HepG2 (cell line): ENCODE measurements around the gene KSR1. TPM values are rescaled to one million over a fixed set of nuclear protein-coding genes. Genes with fewer than 3 reads are reported as not detected.

Experiments used
- ELF1 ChIP-seq: sonication (generic); formaldehyde crosslinking; IDR thresholded peaks from 2 replicates; pipeline ENCODE4 v1.4.0; 2020; ENCODE audit warnings: missing genetic modification reagents
- MTF2 ChIP-seq: sonication (generic); formaldehyde crosslinking; IDR thresholded peaks from 2 replicates; pipeline ENCODE4 v1.5.0; 2020; ENCODE audit warnings: missing genetic modification reagents, borderline replicate concordance
- PRMT3 ChIP-seq: sonication (generic); formaldehyde crosslinking; IDR thresholded peaks from 2 replicates; pipeline ENCODE4 v1.8.1; 2022; ENCODE audit warnings: low read depth, mild to moderate bottlenecking, moderate library complexity, missing genetic modification reagents, borderline replicate concordance
- RARG ChIP-seq: sonication (generic); formaldehyde crosslinking; IDR thresholded peaks from 2 replicates; pipeline ENCODE4 v1.4.0; 2020; ENCODE audit warnings: low read depth, mild to moderate bottlenecking, missing genetic modification reagents
- SP5 ChIP-seq: IDR thresholded peaks from 2 replicates; pipeline ENCODE4 v1.6.1; 2016; ENCODE audit warnings: low read depth, borderline replicate concordance
- STAG1 ChIP-seq: sonication (generic); formaldehyde crosslinking; IDR thresholded peaks from 2 replicates; pipeline ENCODE4 v1.4.0; 2020; ENCODE audit warnings: missing genetic modification reagents
- ZNF232 ChIP-seq: sonication (generic); formaldehyde crosslinking; IDR thresholded peaks from 2 replicates; pipeline ENCODE4 v1.4.0; 2020; ENCODE audit warnings: missing genetic modification reagents, borderline replicate concordance
- ZNF891 ChIP-seq: sonication (generic); formaldehyde crosslinking; IDR thresholded peaks from 2 replicates; pipeline ENCODE4 v1.5.0; 2020; ENCODE audit warnings: mild to moderate bottlenecking, missing genetic modification reagents
- polyA plus RNA-seq, 8 experiments: library from polyadenylated mRNA; depleted of rRNA in 3 of 8; stranded (reverse) in 7 of 8; unstranded in 1 of 8; fragments of >200 nt; fragmentation: Illumina TruSeq in 4 of 8; extraction: Trizol in 4 of 8; gene quantifications; 2 replicates each; pipeline versions ENCODE4 v1.2.1 to v1.2.3, GENCODE V29; 2011 to 2016; ENCODE audit warnings: low read depth in 4 of 8, missing spikeins in 1 of 8, mixed read lengths in 1 of 8; ENCODE audit not compliant: insufficient read depth in 1 of 8
- total RNA-seq, 5 experiments: library from RNA; depleted of rRNA; stranded (reverse); fragments of >200 nt; fragmentation: Illumina TruSeq; extraction: Trizol; gene quantifications; 2 replicates each; pipeline ENCODE4 v1.2.3, GENCODE V29; 2016; ENCODE audit warnings: low read depth in 1 of 5
- TF ChIP-seq, protein P1 (sequence below): sonication (generic); formaldehyde crosslinking; IDR thresholded peaks from 2 replicates; pipeline ENCODE4 v1.5.0; 2020; ENCODE audit warnings: missing genetic modification reagents
- TF ChIP-seq, protein P2 (sequence below): sonication (generic); formaldehyde crosslinking; IDR thresholded peaks from 2 replicates; pipeline ENCODE4 v1.8.0; 2022; ENCODE audit warnings: missing genetic modification reagents, mild to moderate bottlenecking, moderate library complexity, borderline replicate concordance
- TF ChIP-seq, protein P3 (sequence below): sonication (generic); formaldehyde crosslinking; IDR thresholded peaks from 2 replicates; pipeline ENCODE4 v1.5.0; 2020; ENCODE audit warnings: mild to moderate bottlenecking, low read depth, missing genetic modification reagents, borderline replicate concordance
- TF ChIP-seq, protein P4 (sequence below): IDR thresholded peaks from 2 replicates; pipeline ENCODE4 v1.6.1; 2016; ENCODE audit warnings: control low read depth
- TF ChIP-seq, protein P5 (sequence below): sonication (generic); formaldehyde crosslinking; IDR thresholded peaks from 2 replicates; pipeline ENCODE4 v1.9.0; 2021; ENCODE audit warnings: missing genetic modification reagents, mild to moderate bottlenecking, borderline replicate concordance

The KSR1 gene
- total and polyA plus RNA-seq, 2 of the 13 experiments (the other 11 are each of a cell fraction or from before 2014, with no cell fraction given): 10.1 to 16.6 TPM

DNA sequence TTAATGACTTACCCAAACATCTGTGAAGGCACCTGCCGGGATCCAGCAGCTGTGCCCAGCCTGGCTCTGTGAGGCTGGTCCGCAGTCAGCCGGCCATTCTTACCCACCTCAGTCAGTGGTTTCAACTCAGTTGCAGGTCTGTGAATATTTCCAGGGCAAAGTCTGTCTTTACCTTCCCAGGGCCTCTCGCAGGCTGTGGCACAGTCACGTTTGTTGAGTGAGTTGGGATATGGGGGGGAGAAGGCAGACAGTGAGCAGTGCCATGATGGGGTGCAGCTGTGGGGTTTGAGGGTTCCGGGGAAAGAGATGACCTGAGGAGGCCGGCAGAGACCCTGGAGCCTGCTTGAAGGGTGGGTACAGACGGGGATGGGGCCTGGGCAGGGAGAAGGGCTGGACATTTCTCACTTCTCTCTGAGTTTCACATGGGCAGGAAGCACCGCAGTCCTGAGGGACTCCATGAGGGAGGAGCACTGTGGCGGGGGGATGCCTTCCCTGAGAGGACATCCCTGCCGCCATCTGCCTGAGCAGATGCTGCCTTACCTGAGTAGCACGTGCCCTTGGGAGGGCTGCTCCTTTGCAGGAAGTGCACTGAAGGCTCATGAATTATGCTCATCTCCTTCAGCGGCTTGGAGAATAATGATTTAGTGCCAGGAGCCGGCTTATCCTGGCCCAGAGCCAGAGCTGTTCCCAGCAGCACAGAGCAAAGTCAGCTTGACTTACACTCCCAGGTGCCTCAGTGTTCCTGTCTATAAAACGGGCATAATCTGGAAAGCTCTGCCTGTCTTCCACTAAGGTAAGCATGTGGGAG lies 48.1 kb downstream of the KSR1 start (continued):
- TF ChIP-seq, protein P1, sequence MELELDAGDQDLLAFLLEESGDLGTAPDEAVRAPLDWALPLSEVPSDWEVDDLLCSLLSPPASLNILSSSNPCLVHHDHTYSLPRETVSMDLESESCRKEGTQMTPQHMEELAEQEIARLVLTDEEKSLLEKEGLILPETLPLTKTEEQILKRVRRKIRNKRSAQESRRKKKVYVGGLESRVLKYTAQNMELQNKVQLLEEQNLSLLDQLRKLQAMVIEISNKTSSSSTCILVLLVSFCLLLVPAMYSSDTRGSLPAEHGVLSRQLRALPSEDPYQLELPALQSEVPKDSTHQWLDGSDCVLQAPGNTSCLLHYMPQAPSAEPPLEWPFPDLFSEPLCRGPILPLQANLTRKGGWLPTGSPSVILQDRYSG: no peak
- TF ChIP-seq, protein P2, sequence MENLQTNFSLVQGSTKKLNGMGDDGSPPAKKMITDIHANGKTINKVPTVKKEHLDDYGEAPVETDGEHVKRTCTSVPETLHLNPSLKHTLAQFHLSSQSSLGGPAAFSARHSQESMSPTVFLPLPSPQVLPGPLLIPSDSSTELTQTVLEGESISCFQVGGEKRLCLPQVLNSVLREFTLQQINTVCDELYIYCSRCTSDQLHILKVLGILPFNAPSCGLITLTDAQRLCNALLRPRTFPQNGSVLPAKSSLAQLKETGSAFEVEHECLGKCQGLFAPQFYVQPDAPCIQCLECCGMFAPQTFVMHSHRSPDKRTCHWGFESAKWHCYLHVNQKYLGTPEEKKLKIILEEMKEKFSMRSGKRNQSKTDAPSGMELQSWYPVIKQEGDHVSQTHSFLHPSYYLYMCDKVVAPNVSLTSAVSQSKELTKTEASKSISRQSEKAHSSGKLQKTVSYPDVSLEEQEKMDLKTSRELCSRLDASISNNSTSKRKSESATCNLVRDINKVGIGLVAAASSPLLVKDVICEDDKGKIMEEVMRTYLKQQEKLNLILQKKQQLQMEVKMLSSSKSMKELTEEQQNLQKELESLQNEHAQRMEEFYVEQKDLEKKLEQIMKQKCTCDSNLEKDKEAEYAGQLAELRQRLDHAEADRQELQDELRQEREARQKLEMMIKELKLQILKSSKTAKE (CRISPR knock-in tag): no peak
- no peak for TF ChIP-seq RARG (CRISPR knock-in tag)
- no peak for TF ChIP-seq MTF2 (CRISPR knock-in tag)
- no peak for TF ChIP-seq STAG1 (CRISPR knock-in tag)
- TF ChIP-seq ZNF891 (CRISPR knock-in tag): peak; percentile 58; the same call in 1 of the 2 replicates
- no peak for TF ChIP-seq PRMT3 (CRISPR knock-in tag)
- TF ChIP-seq, protein P3, sequence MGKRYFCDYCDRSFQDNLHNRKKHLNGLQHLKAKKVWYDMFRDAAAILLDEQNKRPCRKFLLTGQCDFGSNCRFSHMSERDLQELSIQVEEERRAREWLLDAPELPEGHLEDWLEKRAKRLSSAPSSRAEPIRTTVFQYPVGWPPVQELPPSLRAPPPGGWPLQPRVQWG (CRISPR knock-in tag): no peak
- no peak for TF ChIP-seq ELF1 (CRISPR knock-in tag)
- TF ChIP-seq, protein P4, sequence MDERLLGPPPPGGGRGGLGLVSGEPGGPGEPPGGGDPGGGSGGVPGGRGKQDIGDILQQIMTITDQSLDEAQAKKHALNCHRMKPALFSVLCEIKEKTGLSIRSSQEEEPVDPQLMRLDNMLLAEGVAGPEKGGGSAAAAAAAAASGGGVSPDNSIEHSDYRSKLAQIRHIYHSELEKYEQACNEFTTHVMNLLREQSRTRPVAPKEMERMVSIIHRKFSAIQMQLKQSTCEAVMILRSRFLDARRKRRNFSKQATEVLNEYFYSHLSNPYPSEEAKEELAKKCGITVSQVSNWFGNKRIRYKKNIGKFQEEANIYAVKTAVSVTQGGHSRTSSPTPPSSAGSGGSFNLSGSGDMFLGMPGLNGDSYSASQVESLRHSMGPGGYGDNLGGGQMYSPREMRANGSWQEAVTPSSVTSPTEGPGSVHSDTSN (CRISPR knock-in tag): no peak
- TF ChIP-seq SP5 (CRISPR knock-in tag): no peak
- TF ChIP-seq ZNF232 (CRISPR knock-in tag): no peak; the same call in 1 of the 2 replicates
- TF ChIP-seq, protein P5, sequence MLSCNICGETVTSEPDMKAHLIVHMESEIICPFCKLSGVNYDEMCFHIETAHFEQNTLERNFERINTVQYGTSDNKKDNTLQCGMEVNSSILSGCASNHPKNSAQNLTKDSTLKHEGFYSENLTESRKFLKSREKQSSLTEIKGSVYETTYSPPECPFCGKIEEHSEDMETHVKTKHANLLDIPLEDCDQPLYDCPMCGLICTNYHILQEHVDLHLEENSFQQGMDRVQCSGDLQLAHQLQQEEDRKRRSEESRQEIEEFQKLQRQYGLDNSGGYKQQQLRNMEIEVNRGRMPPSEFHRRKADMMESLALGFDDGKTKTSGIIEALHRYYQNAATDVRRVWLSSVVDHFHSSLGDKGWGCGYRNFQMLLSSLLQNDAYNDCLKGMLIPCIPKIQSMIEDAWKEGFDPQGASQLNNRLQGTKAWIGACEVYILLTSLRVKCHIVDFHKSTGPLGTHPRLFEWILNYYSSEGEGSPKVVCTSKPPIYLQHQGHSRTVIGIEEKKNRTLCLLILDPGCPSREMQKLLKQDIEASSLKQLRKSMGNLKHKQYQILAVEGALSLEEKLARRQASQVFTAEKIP: no peak
